CD4-positive, alpha-beta T cell (primary cell): Measurements from ENCODE around the gene PPP1R9B. TPM values are rescaled to one million over a fixed set of nuclear protein-coding genes. Genes with fewer than 3 reads are reported as not detected.

Experiments used
- ATAC-seq: fragments of 200-7000 bp; cut with Tn5 transposase; one replicate; pipeline ENCODE4 v1.10.0; 2022; ENCODE audit warnings: mild to moderate bottlenecking; ENCODE audit not compliant: poor library complexity
- CTCF ChIA-PET: fragments of 350-600 bp; sonication (Branson Sonifier 250); formaldehyde crosslinking; loops from one replicate; lab custom pipeline; 2021; ENCODE audit warnings: antibody characterized with exemption, inconsistent platforms; lab: Charles Lee
- POLR2A ChIA-PET: fragments of 350-600 bp; sonication (Branson Sonifier 250); formaldehyde crosslinking; loops from one replicate; lab custom pipeline; 2021; ENCODE audit warnings: antibody characterized with exemption, inconsistent platforms; lab: Charles Lee
- DNase-seq, 14 experiments: peaks; one replicate each; pipeline ENCODE4 v3.0.0-alpha.2; 2013 to 2020; ENCODE audit warnings: mixed read lengths in 2 of 14
- H3K27ac ChIP-seq, 2 donors: one replicate each; pipeline versions ENCODE4 v1.5.1 to v1.7.0; 2013; ENCODE audit warnings: low read length in 2 of 2, low read depth in 1 of 2, mild to moderate bottlenecking in 1 of 2
- H3K27me3 ChIP-seq, 2 experiments: 1 replicate in 1 of 2; 2 replicates in 1 of 2; pipeline versions ENCODE4 v1.6.1 to v1.7.0; 2013; ENCODE audit warnings: low read length in 2 of 2, control low read depth in 1 of 2, mild to moderate bottlenecking in 1 of 2, moderate library complexity in 1 of 2; ENCODE audit not compliant: insufficient read depth in 2 of 2, control insufficient read depth in 1 of 2
- H3K36me3 ChIP-seq: one replicate; pipeline ENCODE4 v1.6.1; 2013; ENCODE audit warnings: low read length, control low read depth; ENCODE audit not compliant: insufficient read depth
- H3K4me1 ChIP-seq: one replicate; pipeline ENCODE4 v1.6.1; 2013; ENCODE audit warnings: low read length, control low read depth; ENCODE audit not compliant: insufficient read depth
- H3K4me3 ChIP-seq: one replicate; pipeline ENCODE4 v1.5.1; 2013; ENCODE audit warnings: mild to moderate bottlenecking, low read length, moderate library complexity
- H3K9me3 ChIP-seq, 2 experiments: 1 replicate in 1 of 2; 2 replicates in 1 of 2; pipeline versions ENCODE4 v1.6.1 to v1.7.0; 2013; ENCODE audit warnings: low read length in 2 of 2, mild to moderate bottlenecking in 2 of 2, control low read depth in 1 of 2, moderate library complexity in 1 of 2; ENCODE audit not compliant: control insufficient read depth in 1 of 2, insufficient read depth in 1 of 2
- H3K27ac Mint-ChIP-seq: one replicate; pipeline ENCODE4 v1.8.0; 2020; ENCODE audit warnings: mixed read lengths
- H3K27me3 Mint-ChIP-seq: one replicate; pipeline ENCODE4 v1.8.0; 2021; ENCODE audit warnings: mixed read lengths
- H3K36me3 Mint-ChIP-seq: one replicate; pipeline ENCODE4 v1.8.0; 2021; ENCODE audit warnings: low read depth, mixed read lengths
- H3K4me1 Mint-ChIP-seq: one replicate; pipeline ENCODE4 v1.8.0; 2021; ENCODE audit warnings: low read depth, mixed read lengths
- H3K4me3 Mint-ChIP-seq: one replicate; pipeline ENCODE4 v1.8.0; 2020; ENCODE audit warnings: mild to moderate bottlenecking, mixed read lengths
- H3K9me3 Mint-ChIP-seq: one replicate; pipeline ENCODE4 v1.8.0; 2020; ENCODE audit warnings: mixed read lengths
- intact Hi-C, 2 experiments: fragments of 100-400 bp; cut with DNase I in 1 of 2; cut with micrococcal nuclease in 1 of 2; formaldehyde crosslinking; loops; one replicate each; pipeline versions ENCODE4 v1.15.1 to v1.9.0; 2023 to 2025; cut with DNase I, micrococcal nuclease
- total RNA-seq, 174 experiments: library from RNA in 2 of 174; stranded (reverse) in 2 of 174; gene quantifications; one replicate each; pipeline ENCODE4 v1.2.3 and lab custom pipeline; 2021 to 2026
- TF ChIP-seq, protein P1 (sequence below): fragments of 200-600 bp; IDR thresholded peaks from one replicate; pipeline ENCODE4 v1.8.0; 2022; ENCODE audit warnings: antibody characterized with exemption, mild to moderate bottlenecking

Gene PPP1R9B
- total RNA-seq, 2 experiments from 2014 or later, result 53.4 to 55.7 TPM

GRCh38 chr17:50128441-50129352 is 21.8 kb downstream of the PPP1R9B start:
- CTCF ChIA-PET, result no interaction called here
- intact Hi-C loops, result no loop called here
- POLR2A ChIA-PET, result no interaction called here
- peaks cover 10 to 13% of the 10 kb centered on the region in 2 experiments for H3K27me3 ChIP-seq
- TF ChIP-seq, protein P1, sequence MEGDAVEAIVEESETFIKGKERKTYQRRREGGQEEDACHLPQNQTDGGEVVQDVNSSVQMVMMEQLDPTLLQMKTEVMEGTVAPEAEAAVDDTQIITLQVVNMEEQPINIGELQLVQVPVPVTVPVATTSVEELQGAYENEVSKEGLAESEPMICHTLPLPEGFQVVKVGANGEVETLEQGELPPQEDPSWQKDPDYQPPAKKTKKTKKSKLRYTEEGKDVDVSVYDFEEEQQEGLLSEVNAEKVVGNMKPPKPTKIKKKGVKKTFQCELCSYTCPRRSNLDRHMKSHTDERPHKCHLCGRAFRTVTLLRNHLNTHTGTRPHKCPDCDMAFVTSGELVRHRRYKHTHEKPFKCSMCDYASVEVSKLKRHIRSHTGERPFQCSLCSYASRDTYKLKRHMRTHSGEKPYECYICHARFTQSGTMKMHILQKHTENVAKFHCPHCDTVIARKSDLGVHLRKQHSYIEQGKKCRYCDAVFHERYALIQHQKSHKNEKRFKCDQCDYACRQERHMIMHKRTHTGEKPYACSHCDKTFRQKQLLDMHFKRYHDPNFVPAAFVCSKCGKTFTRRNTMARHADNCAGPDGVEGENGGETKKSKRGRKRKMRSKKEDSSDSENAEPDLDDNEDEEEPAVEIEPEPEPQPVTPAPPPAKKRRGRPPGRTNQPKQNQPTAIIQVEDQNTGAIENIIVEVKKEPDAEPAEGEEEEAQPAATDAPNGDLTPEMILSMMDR, result no peak
- DNase-seq (peak in 1 of 14 experiments; percentile 24), ATAC-seq (no peak)
- Mint-ChIP-seq H3K27me3 (peaks cover 27% of the 10 kb centered on the region), H3K4me3 (peak overlapping the region; percentile 89), H3K4me1 (peaks cover 33% of the 10 kb centered on the region), H3K9me3 (no peaks in the 10 kb centered on the region), H3K27ac (peak overlapping the region; percentile 36), H3K36me3 (peaks cover 14% of the 10 kb centered on the region)
- H3K4me3 ChIP-seq, result no peak overlapping the region
- H3K9me3 ChIP-seq, result no peaks in the 10 kb centered on the region
- no peak overlapping the region for H3K27ac ChIP-seq
- H3K36me3 ChIP-seq, result no peaks in the 10 kb centered on the region
- peaks cover 35% of the 10 kb centered on the region for H3K4me1 ChIP-seq

GRCh38 chr17:50127697-50128361 is 22.6 kb downstream of the PPP1R9B start:
- H3K27me3 ChIP-seq, result peaks cover 10 to 13% of the 10 kb centered on the region in 2 experiments
- H3K27ac ChIP-seq, result no peak overlapping the region
- H3K36me3 ChIP-seq, result no peaks in the 10 kb centered on the region
- DNase-seq, result peak in 1 of 14 experiments; percentile 15
- peaks cover 33% of the 10 kb centered on the region for H3K4me1 Mint-ChIP-seq
- CTCF ChIA-PET, result interaction anchor here (0.9 kb wide), 1 partner anchor 11 kb away, joined by 3 read pairs; no protein-coding TSS in a partner anchor
- no peak for ATAC-seq
- H3K4me1 ChIP-seq, result peaks cover 35% of the 10 kb centered on the region
- H3K27ac Mint-ChIP-seq, result no peak overlapping the region
- intact Hi-C loops, result no loop called here
- no peaks in the 10 kb centered on the region for H3K9me3 ChIP-seq
- POLR2A ChIA-PET, result no interaction called here
- no peak overlapping the region for H3K4me3 ChIP-seq
- H3K36me3 Mint-ChIP-seq, result peaks cover 8% of the 10 kb centered on the region
- H3K27me3 Mint-ChIP-seq, result peaks cover 27% of the 10 kb centered on the region
- TF ChIP-seq, protein P1, result no peak
- H3K4me3 Mint-ChIP-seq, result no peak overlapping the region
- no peaks in the 10 kb centered on the region for H3K9me3 Mint-ChIP-seq

GRCh38 chr17:50125420-50125997 is 25.0 kb downstream of the PPP1R9B start:
- no peaks in the 10 kb centered on the region for H3K9me3 Mint-ChIP-seq
- Histone ChIP-seq H3K27me3 (peaks cover 5 to 9% of the 10 kb centered on the region in 2 experiments), H3K27ac (no peak overlapping the region), H3K36me3 (no peaks in the 10 kb centered on the region), H3K9me3 (no peaks in the 10 kb centered on the region), H3K4me1 (peaks cover 24% of the 10 kb centered on the region), H3K4me3 (no peak overlapping the region)
- peaks cover 13% of the 10 kb centered on the region for H3K4me1 Mint-ChIP-seq
- H3K4me3 Mint-ChIP-seq, result no peak overlapping the region
- no peaks in the 10 kb centered on the region for H3K36me3 Mint-ChIP-seq
- no peak for ATAC-seq
- intact Hi-C loops, result no loop called here
- ChIA-PET POLR2A (no interaction called here), CTCF (interaction anchor here (1.9 kb wide), 1 partner anchor 8 kb away, joined by 5 read pairs; no protein-coding TSS in a partner anchor)
- H3K27ac Mint-ChIP-seq, result no peak overlapping the region
- peaks cover 22% of the 10 kb centered on the region for H3K27me3 Mint-ChIP-seq
- TF ChIP-seq, protein P1, result no peak
- DNase-seq, result no peak
